Nephron progenitor cell (in vitro differentiated cells): ENCODE measurements around the gene PCBP3.
A peak's percentile ranks its signal among the peaks of the same experiment; 100 is the strongest.

Experiments used
- DNase-seq: peaks from one replicate; pipeline ENCODE4 v3.0.0; 2021
- H3K27ac Mint-ChIP-seq: 2 replicates; pipeline ENCODE4 v1.8.0; 2021; ENCODE audit warnings: mild to moderate bottlenecking, moderate library complexity, mixed read lengths
- H3K27me3 Mint-ChIP-seq: 2 replicates; pipeline ENCODE4 v1.8.0; 2021; ENCODE audit warnings: mild to moderate bottlenecking, low read depth, mixed read lengths; ENCODE audit not compliant: poor library complexity
- H3K36me3 Mint-ChIP-seq: 2 replicates; pipeline ENCODE4 v1.8.0; 2021; ENCODE audit warnings: low read depth, mixed read lengths
- H3K4me1 Mint-ChIP-seq: 2 replicates; pipeline ENCODE4 v1.8.0; 2021; ENCODE audit warnings: mixed read lengths
- H3K4me3 Mint-ChIP-seq: 2 replicates; pipeline ENCODE4 v1.8.0; 2021; ENCODE audit warnings: mild to moderate bottlenecking, moderate library complexity, mixed read lengths
- H3K9me3 Mint-ChIP-seq: 2 replicates; pipeline ENCODE4 v1.8.0; 2021; ENCODE audit warnings: mild to moderate bottlenecking, moderate library complexity, mixed read lengths
- CTCF ChIP-seq: fragments of 200-600 bp; sonication (generic); IDR thresholded peaks from 2 replicates; pipeline ENCODE4 v1.5.0; 2021; ENCODE audit warnings: antibody characterized with exemption

Gene PCBP3

GRCh38 chr21:45982092-45982757 is 338.7 kb downstream of the PCBP3 start:
- no peak for TF ChIP-seq CTCF
- no peak overlapping the region for H3K27ac Mint-ChIP-seq
- H3K4me1 Mint-ChIP-seq: peaks cover 22% of the 10 kb centered on the region
- H3K4me3 Mint-ChIP-seq: peak overlapping the region; percentile 81
- no peaks in the 10 kb centered on the region for H3K9me3 Mint-ChIP-seq
- peak; percentile 45 for DNase-seq
- H3K36me3 Mint-ChIP-seq: peaks cover 16% of the 10 kb centered on the region
- H3K27me3 Mint-ChIP-seq: peaks cover 15% of the 10 kb centered on the region

GRCh38 chr21:45982758-45983648 is 339.5 kb downstream of the PCBP3 start:
- H3K4me1 Mint-ChIP-seq: peaks cover 22% of the 10 kb centered on the region
- peaks cover 15% of the 10 kb centered on the region for H3K27me3 Mint-ChIP-seq
- no peak overlapping the region for H3K27ac Mint-ChIP-seq
- peaks cover 17% of the 10 kb centered on the region for H3K36me3 Mint-ChIP-seq
- TF ChIP-seq CTCF: no peak
- peak overlapping the region; percentile 81 for H3K4me3 Mint-ChIP-seq
- peak; percentile 14 for DNase-seq
- H3K9me3 Mint-ChIP-seq: no peaks in the 10 kb centered on the region

- Mint-ChIP-seq H3K27me3 (peaks cover 9% of the 10 kb centered on the region), H3K4me3 (no peak overlapping the region), H3K4me1 (peaks cover 22% of the 10 kb centered on the region), H3K27ac (no peak overlapping the region), H3K9me3 (no peaks in the 10 kb centered on the region), H3K36me3 (peaks cover 17% of the 10 kb centered on the region)
- no peak for DNase-seq
- TF ChIP-seq CTCF: no peak
Observed at GRCh38 chr21:45983649-45983965, 340.1 kb downstream of the PCBP3 start.

GRCh38 chr21:45983981-45984551 is 340.5 kb downstream of the PCBP3 start:
- Mint-ChIP-seq H3K27me3 (peaks cover 8% of the 10 kb centered on the region), H3K4me3 (no peak overlapping the region), H3K9me3 (no peaks in the 10 kb centered on the region), H3K36me3 (peaks cover 17% of the 10 kb centered on the region), H3K4me1 (peaks cover 22% of the 10 kb centered on the region), H3K27ac (no peak overlapping the region)
- DNase-seq: peak; percentile 6
- TF ChIP-seq CTCF: no peak

- Mint-ChIP-seq H3K9me3 (no peaks in the 10 kb centered on the region), H3K27me3 (peaks cover 8% of the 10 kb centered on the region), H3K4me1 (peaks cover 17% of the 10 kb centered on the region), H3K27ac (peak overlapping the region; percentile 50), H3K36me3 (peaks cover 17% of the 10 kb centered on the region), H3K4me3 (peak overlapping the region; percentile 49)
- TF ChIP-seq CTCF: no peak
- no peak for DNase-seq
Observed at GRCh38 chr21:45984584-45985095, 341.1 kb downstream of the PCBP3 start.
